ENCODE measurements around the gene RAB27B.
"Not testable (repeated sequence)": the region's sequence is repeated elsewhere in the genome, so short reads cannot be mapped to it uniquely, and the experiment has no call there.

Gene RAB27B, protein sequence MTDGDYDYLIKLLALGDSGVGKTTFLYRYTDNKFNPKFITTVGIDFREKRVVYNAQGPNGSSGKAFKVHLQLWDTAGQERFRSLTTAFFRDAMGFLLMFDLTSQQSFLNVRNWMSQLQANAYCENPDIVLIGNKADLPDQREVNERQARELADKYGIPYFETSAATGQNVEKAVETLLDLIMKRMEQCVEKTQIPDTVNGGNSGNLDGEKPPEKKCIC

DNA sequence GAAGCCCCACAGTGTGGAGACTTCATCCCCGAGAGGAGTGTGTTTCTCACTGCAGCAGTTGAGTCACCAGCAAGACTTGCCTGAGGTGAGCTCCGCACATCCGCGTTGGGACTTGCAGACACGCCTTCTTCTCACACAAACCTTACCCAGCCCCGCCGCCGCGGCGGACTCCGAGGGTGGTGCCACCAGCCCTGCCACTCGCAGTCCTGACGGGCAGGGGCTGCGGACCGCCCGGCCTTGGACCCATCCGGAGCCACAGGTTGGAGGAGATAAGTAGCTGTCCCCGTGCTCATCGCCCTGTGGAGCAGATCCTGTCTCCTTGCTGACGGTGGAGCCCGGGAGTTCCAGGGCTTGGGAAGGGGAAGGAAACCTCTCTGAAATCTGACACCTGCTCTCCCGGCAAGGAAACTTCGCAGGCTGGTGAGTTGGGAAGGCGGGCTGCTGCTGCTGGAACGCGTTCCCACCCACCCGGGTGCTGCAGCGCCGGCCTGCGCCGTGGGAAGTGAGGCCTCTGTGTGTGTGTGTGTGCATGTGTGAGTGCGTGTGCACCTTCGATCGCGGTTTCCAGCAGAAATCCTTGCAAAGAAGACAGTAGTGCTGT, at the start of gene RAB27B:
TSS of gene RAB27B (plus strand) at position 197 of the 601 bp plus-strand sequence. CDS start 49,109 bp downstream, outside the sequence.
- DNase-seq, result peak; percentile 65

DNA sequence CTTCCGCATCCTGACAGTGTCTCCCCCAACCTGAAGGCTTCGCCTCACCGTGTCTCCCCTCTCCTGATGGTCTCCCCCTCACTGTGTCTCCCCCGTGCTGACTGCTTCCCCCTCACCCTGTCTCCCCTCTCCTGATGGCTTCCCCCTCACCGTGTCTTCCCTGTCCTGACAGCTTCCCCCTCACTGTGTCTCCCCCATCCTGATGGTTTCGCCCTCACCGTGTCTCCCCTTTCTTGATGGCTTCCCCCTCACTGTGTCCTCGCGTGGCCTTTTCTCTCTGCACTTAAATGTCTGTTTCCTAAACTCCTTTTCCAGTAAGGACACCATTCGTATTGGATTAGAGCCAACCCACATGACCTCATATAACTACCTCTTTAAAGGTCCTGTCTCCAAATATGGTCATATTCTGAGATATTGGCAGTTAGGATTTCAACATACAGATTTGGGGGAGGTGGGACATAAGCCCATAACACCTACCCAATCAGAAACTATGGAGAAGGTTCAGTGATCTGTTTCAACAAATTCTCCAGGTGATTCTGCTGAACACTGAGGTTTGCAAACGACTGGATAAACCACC, 47.9 kb upstream of the RAB27B start:
- DNase-seq, result no peak

DNA sequence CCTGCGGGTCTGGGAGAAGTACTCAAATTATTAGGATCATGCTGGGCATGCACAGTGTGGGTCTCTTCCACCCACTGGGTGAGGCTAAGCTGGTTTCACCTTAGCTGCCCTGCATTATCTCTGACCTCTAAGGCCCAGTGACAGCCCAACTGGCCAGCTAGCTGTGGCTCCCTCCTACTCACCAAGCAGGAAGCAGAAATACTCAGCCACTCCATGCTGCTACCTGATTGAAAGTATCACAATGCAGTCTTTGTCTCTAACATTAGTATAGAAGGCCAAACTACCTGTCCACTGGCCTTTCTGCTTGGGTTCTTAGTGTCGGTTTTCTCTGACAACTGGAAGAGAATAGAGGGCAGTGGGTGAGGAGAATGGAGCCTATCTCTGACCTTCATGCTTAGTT, 47.3 kb upstream of the RAB27B start:
- DNase-seq, result no peak

DNA sequence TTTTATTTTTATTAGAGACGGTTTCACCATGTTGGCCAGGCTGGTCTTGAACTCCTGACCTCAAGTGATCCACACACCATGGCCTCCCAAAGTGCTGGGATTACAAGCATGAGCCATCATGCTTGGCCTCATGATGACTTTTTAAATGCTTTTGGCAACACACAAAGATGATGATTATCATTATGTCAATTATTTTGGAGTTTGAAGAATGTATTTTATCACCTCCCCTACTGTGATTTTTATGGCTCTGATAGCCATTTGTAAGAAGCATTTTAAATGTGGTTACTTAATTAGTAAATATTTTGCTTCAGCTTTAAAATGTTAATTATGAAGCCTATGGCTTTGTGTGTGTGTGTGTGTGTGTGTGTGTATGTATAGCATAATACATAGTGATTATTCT, 45.1 kb upstream of the RAB27B start:
- no peak for DNase-seq

DNA sequence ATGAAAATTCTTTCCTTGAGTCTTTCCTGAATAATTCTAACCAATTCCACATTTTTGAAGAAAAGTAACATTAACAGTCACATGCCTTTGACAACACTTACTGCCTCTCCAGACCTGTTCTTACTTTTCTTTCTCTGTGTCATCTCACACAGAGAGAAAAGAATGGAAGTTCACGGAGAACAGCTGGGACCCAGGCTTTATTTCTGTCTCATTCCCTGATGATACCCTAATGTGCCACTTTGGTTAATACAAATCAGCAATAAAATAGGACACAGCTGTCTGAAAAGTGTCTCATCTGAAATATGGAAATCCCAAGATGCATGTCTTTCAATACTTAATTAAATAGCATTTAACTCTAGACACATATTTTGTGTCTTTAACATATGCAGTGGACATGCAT, 42.1 kb upstream of the RAB27B start:
- no peak for DNase-seq

DNA sequence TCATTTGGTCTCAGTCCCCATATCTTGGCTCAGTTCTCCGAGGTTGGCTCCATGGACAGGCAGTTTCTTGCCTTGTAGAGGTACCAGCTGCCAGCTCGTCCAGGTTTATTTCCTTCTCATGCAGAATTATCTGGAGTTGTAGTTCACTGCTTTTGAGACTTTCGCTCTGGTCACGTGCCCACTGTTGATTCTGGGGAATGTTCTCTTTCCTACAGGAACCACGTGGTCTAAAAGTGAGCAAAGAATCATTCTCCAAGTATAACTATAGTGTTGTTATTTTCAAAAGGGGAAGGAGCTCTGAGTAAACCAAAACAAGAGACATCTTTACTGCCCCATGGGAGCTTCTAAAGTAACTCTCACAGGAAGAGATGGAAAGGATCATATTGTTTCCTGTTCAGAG, 41.2 kb upstream of the RAB27B start:
- DNase-seq, result no peak

DNA sequence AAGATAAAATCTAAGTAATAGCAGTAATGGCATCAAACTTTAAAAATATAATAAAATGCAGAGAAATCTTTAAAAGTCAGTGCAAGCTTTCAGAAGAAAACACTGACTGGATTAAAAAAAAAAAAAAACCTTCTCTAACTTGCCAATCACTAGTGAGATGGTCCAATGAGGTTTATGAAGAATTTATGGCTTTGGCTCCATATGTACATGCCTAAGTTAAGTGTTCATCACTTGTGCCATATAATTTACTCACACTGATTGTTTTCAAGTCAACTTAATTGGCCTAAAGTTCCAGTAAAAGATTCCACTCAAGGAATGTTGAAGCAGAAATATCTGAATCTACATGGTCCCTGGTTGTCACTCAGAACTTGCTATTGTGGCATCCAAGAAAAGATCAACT, 40.7 kb upstream of the RAB27B start:
- DNase-seq, result no peak

DNA sequence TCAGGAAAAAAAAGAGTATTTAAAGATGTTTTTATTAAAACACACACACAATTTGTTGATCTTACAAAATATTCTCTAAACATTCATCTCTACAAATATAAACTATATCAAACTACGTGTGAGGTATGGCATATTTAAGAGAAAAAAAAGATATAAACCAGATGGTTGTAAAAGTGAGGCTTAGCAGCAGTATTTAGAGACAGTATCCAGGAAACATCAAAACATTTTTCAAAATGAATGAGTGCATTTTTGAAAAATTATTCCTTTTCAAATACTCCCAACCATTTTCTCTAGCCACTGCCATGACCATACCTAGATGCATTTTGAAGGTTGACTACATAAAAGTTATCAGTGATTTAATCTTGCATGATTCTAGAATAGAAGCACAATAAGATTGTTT, 38.2 kb upstream of the RAB27B start:
- DNase-seq, result no peak

DNA sequence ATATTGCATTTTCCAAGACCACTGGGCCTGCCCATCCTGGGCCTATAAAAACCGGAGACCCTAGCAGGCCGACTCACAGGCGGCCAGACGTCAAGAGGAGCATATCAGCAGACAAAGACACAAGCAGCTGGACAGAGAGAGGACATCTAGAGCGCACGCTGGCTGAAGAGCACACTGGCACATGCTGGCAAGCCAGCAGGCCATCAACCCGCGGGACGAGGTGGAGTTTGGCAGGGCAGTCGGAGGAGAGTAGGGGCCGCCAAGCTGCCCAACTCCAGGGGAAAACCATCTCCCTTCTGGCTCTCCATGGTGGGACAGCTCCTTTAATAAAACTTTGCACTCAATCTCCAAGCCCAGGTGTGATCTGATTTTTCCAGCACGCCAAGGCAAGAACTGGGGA, 36.6 kb upstream of the RAB27B start:
- no peak for DNase-seq

DNA sequence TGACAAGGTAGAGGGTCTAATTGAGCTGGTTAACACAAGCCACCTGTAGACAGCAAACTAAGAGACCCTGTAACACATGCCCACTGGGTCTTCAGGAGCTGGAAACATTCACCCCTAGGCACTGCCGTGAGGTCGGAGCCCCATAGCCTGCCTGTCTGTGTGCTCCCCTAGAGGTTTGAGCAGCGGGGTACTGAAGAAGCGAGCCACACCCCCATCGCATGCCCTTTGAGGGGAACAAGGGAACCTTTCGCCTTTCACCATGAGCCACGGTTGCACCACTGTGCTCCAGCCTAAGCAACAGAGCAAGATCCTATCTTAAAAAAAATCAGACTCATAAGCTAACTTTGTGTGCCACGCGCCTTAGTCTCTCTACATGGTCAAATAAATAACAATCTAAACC, 36.2 kb upstream of the RAB27B start:
- no peak for DNase-seq

DNA sequence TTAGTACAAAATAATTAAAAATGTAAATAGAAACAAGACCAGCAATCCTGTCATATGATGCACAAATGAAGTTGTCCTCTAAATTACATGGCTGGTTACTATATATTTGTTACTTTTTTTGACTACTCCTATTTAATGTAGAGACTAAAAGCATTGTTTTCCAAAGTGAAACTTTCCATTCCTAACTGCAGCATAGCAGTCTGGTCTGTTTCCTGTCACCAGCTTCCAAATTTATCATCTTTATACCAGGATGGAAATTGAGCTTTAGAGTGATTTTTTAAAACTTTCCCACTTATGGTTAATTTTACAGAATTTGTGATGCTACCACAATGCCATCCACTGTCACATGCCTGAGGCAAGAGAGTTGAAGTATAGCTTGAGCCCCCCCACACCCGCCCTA, 33.5 kb upstream of the RAB27B start:
- no peak for DNase-seq

DNA sequence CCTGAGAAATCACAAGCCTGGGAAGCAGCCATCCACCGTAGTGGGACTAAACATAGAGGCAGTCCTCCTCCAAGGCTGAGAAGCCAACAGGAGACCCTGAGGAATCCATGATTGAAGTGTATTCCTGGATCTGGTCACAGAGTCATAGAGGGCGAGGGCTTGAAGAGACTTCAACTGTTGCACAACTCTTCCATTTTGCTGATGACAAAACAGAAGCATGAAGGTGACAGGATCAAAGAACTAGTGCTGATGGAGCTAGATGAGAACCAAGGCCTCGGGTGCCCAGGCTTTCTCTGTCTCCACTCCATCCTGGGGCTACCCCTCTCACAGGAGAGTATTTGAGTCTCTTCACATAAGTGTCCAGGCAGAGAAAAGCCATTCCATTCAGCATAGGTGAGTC, 30.1 kb upstream of the RAB27B start:
- DNase-seq, result no peak

DNA sequence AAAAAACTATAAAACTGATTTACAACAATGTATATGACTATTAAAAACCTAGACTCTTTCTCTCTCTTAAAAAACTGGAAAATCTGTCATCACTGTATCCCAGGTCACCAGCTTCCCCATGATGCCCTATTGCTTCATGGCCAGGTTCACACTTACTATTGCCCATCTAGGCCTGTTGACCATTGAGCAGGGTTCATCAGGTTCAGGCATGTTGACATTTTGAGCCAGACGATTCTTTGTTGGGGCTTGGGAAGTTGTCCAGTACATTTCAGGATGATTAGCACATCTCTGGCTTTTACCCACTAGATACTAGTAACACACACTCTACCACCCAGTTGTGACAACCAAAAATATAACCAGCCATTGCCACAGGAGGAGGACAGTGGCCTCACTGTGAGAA, 26.9 kb upstream of the RAB27B start:
- DNase-seq, result no peak

DNA sequence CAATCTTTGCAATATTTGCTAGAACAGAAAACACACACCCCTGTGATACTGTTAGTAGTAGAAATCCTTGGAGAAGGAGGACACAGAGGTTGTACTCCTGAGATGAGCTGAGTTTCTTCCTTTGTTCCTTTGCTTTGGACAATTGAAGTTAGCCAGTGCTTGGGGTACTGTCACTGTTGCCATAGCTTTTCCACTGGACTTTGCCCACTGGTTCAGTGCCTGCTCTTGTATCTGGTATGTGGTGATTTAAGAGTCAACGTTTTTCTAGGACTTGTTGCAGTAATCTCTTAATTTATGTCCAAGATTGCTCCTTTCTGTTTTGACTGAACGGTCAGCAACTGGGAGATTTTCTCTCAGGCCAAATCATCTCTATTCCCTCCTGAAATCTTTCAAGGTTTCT, 26.1 kb upstream of the RAB27B start:
- no peak for DNase-seq

DNA sequence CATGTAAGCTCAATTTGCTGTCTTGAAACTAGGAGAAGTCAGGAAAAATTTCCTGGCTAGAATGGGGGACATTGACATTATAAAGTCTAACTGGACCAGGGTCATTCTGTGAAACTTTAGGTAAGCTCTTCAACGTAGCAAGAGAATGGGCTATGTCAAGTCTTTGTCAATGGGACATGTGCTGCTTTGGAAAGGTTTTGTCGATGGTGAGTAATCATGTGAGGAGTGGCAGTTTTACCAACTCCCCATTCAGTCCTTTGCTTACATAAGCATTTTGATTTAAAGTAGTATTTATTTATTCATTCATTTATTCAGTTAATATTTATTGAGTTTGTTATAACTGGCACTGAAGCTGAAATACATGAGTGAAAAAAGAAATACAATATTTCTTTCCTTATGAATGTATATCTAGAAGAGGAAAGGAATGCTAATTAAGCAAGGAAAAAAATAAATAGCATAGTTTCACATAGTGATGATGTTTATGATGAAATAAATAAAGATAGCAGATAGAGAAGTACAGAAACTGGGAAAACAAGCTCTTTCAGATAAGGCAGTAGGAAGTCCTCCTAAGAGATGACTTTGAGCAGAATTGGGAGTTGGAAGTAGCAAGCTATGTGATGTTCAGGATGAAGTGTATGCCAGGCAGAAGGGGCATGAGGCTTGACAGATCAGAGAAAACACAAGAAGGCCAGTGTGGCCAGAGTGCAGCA, 25.4 kb upstream of the RAB27B start:
- DNase-seq, result no peak

DNA sequence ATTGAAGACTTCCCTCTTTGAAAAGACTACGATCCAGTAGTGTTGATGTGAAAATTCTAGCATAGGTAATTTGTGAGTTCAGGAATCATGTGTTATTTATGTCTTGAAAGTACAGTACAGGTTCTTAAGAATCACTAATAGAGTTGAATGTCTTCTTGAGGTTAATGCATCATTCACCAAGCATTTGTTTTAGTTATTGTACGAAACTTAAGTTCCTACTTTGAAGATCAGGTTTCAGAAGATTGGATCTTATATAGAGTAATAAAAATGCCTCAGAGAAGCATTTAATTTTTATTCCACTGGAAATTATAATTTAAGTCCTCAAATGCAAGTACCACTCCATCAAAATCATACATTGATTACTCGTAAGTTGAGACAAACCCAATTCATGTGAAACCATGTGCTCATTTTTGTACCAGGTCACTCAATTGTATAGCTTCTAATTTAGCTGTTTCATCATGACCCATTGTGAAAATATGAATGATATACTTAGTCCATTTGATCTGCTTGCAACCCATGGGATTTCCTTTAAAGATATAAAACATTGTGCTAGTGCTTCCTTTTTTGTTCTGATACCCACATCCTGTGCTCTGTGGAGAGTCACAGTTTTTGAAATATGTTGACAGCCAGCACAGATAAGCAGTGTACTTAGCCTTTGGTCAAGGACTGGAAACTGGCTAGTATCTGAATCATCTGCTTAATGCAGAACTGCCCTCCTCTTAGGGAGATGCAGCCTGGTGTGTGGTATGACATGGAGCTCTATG, 22.5 kb upstream of the RAB27B start:
- DNase-seq, result no peak

DNA sequence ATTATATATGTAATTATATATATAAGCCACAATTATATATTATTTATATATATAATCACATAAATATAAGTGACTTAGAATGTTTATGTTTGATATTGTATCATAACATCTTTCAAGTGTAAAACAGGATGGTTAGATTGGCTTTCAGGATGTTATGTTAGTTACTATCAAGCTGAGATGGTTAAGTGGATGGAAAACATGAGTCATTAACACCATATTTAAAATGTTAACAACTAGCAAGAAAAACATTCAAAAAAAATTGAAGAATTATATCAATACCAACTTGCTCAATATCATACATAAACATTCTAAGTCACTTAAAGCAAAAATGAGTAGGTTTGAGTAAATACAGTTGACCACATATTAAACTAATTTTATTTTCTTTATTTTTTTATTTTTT, 21.8 kb upstream of the RAB27B start:
- DNase-seq, result no peak

DNA sequence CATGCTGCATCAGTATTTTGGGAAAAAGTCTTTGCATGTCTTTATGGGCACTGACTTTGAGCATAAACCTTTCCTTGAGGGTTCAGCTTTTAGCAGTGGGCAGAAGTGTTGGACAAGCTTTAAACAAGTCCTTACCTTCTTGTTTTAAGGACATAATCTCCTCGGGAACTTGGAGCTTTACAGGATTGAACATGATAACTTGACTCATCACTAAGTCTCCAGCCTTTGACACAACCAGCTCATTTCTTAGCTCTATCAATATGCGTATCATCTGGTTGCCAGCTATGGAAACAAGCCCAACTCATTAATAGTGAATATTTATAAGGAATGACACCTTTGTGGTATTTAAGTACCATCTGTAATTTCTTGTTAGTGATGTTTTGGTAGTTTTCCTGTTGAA, 21.0 kb upstream of the RAB27B start:
- no peak for DNase-seq

DNA sequence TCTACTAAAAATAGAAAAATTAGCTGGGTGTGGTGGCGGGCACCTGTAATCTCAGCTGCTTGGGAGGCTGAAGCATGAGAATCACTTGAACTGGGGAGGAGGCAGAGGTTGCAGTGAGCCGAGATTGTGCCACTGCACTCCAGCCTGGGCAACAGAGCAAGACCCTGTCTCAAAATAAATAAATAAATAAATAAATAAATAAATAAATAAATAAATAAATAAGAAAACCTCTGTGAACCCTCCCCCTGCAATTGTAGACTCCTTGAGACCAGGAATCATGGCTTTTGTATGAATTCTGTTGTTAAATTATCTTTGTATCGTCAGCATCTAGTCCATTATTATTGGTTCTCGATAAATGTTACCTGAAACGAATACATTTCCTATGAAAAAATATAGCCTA, 17.6 kb upstream of the RAB27B start:
- DNase-seq, result not testable (repeated sequence)

DNA sequence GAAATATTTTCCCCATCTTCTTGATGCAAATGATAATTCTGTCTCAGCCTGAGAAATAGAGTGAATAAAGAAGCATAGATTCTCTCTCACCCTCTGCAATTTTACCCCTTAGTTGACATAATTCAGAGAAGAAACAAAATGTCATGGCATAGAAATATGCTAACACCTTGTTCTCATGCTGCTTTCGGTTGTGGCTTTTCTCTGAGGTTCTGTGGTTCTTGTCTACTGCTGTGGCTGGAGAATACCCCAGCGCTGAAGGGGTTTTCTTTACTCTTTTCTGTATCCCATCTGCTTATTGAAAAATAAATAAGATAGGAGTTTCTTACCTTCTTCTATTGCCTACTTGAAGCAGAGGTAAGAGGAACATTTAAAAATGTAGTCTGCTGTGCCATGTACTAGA, 15.4 kb upstream of the RAB27B start:
- DNase-seq, result no peak

DNA sequence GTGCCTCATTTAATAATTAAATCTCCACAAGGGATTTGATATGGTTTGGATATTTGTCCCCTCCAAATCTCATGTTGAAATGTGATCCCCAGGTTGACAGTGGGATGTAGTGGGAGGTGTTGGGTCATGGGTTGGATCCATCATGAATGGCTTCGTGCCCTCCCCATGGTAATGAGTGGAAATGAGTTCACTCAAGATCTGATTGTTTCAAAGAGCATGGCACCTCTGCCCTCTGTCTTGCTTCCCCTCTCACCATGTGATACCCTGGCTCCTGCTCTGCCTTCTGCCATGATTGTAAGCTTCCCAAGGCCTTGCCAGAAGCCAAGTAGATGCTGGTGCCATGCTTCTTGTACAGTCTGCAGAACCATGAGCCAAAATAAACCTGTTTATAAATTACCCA, 15.0 kb upstream of the RAB27B start:
- no peak for DNase-seq

DNA sequence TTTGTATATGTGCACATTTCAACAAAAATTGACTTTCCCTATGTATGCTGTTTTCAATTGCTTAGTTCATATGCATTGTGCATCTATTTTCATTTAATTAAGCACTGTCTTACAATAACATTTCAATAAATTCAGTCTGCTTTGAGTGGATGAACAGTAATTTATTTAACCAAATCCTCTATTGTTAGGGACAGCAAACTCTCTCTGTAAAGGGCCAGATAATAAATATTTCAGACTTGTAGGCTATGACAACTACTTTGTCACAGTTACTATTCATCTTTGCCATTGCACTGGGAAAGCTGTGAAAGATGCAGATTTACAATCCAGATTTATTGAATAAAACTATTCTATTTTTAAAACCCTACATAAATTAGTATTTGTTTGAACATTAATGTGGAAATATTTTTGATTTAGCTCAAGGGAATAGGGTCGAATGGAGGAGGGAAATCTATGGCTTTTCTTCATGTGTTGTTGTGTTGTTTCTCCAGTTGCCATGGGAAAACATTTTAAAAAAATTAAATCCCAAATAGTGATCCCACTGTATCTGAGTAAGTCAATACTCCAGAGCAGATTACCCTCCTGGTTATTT, 14.2 kb upstream of the RAB27B start:
- DNase-seq, result no peak

DNA sequence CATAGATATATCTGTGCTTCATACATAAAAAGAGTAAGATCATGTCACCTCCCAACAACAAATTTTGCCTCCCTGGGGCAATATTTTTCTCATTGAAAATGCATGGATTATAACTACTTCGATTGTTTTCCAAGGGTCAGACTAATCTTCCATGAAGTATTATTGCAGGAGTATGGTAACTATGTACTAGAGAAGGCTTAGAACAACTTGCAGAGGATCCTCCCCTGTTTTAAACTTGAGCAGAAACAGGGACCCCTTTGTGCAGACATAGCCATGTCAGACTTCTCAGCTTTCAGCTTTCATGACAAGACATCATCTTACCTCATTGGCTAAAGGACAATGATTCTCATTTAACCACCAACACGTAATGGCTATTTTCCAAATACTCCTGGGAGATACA, 13.2 kb upstream of the RAB27B start:
- no peak for DNase-seq
